A673 (cell line): ENCODE measurements around the gene ISG15. TPM values are rescaled to one million over a fixed set of nuclear protein-coding genes. Genes with fewer than 3 reads are reported as not detected.

Experiments
- BruUV-seq: library from RNA; stranded (reverse); fragments of 400-500 nt; replicated peaks from 2 replicates; lab custom pipeline; 2021; lab: Mats Ljungman, UMichigan
- CTCF ChIA-PET: fragments of 300-600 bp; sonication (Branson Sonifier 250); formaldehyde crosslinking; loops from one replicate; lab custom pipeline; 2022; ENCODE audit warnings: antibody characterized with exemption; lab: Charles Lee
- POLR2A ChIA-PET: fragments of 300-600 bp; sonication (Branson Sonifier 250); formaldehyde crosslinking; loops from one replicate; lab custom pipeline; 2022; ENCODE audit warnings: antibody characterized with exemption; ENCODE audit not compliant: low non-redundant PET; lab: Charles Lee
- DNase-seq: peaks from one replicate; pipeline ENCODE4 v3.0.0-alpha.2; 2015; ENCODE audit warnings: low spot score
- H3K27ac ChIP-seq: fragments of 200-600 bp; sonication (generic); 2 replicates; pipeline ENCODE4 v1.5.1; 2016; ENCODE audit warnings: mixed run types, low read depth, mild to moderate bottlenecking, mixed read lengths, antibody characterized with exemption, low read length; ENCODE audit not compliant: poor library complexity, severe bottlenecking
- H3K27me3 ChIP-seq: fragments of 200-600 bp; sonication (generic); replicated peaks from 2 replicates; pipeline ENCODE4 v1.6.1; 2017; ENCODE audit warnings: mixed run types, low read depth, mild to moderate bottlenecking, mixed read lengths, antibody characterized with exemption, low read length; ENCODE audit not compliant: insufficient read depth, poor library complexity
- H3K36me3 ChIP-seq: fragments of 200-600 bp; sonication (generic); 2 replicates; pipeline ENCODE4 v1.6.1; 2016; ENCODE audit warnings: mixed run types, mild to moderate bottlenecking, mixed read lengths, antibody characterized with exemption, low read length; ENCODE audit not compliant: insufficient read depth, poor library complexity, severe bottlenecking
- H3K4me1 ChIP-seq: fragments of 200-600 bp; sonication (generic); 2 replicates; pipeline ENCODE4 v1.6.1; 2017; ENCODE audit warnings: mixed run types, mild to moderate bottlenecking, mixed read lengths, antibody characterized with exemption, low read length; ENCODE audit not compliant: insufficient read depth, poor library complexity, severe bottlenecking
- H3K4me3 ChIP-seq: fragments of 200-600 bp; sonication (generic); 2 replicates; pipeline ENCODE4 v1.5.1; 2016; ENCODE audit warnings: low read depth, mixed run types, mild to moderate bottlenecking, mixed read lengths, low read length; ENCODE audit not compliant: poor library complexity, severe bottlenecking
- H3K9me3 ChIP-seq: fragments of 200-600 bp; sonication (generic); 2 replicates; pipeline ENCODE4 v1.6.1; 2016; ENCODE audit warnings: mixed run types, low read depth, mild to moderate bottlenecking, mixed read lengths, antibody characterized with exemption, low read length; ENCODE audit not compliant: poor library complexity, severe bottlenecking
- CTCF ChIP-seq: fragments of 300-800, 200-600 bp; sonication (generic); conservative IDR thresholded peaks from 2 replicates; pipeline ENCODE4 v1.5.1; 2017; ENCODE audit warnings: low read depth, mild to moderate bottlenecking, antibody characterized with exemption, low read length, moderate library complexity, mixed read lengths
- EZH2 ChIP-seq: fragments of 200-600 bp; sonication (generic); IDR thresholded peaks from 2 replicates; pipeline ENCODE4 v1.6.1; 2017; ENCODE audit warnings: borderline replicate concordance, low read depth, mild to moderate bottlenecking, mixed read lengths, antibody characterized with exemption, low read length; ENCODE audit not compliant: poor library complexity, severe bottlenecking
- intact Hi-C: fragments of 100-400 bp; cut with micrococcal nuclease; formaldehyde crosslinking; loops from one replicate; pipeline ENCODE4 v1.10.0; 2022; ENCODE audit not compliant: unreplicated experiment
- total RNA-seq: library from RNA; stranded (reverse); gene quantifications from 2 replicates; pipeline ENCODE4 v1.2.3, GENCODE V29; 2021

Gene ISG15
- total RNA-seq, 1 experiment from 2014 or later, result 45.3 TPM

- Histone ChIP-seq H3K27me3 (no peaks in the 10 kb centered on the region), H3K9me3 (no peaks in the 10 kb centered on the region), H3K27ac (no peak overlapping the region), H3K4me3 (no peak overlapping the region), H3K36me3 (peaks cover 21% of the 10 kb centered on the region), H3K4me1 (peaks cover 17% of the 10 kb centered on the region)
- POLR2A ChIA-PET, result no interaction called here
- TF ChIP-seq EZH2 (no peak), CTCF (no peak)
- intact Hi-C loops, result no loop called here
- BruUV-seq, result no TSS peak
- no peak for DNase-seq
- CTCF ChIA-PET, result no interaction called here
Measured at GRCh38 chr1:1042835-1043234, 29.5 kb downstream of the ISG15 start.

- peaks cover 17% of the 10 kb centered on the region for H3K4me1 ChIP-seq
- H3K27me3 ChIP-seq, result no peaks in the 10 kb centered on the region
- H3K4me3 ChIP-seq, result no peak overlapping the region
- H3K9me3 ChIP-seq, result no peaks in the 10 kb centered on the region
- TF ChIP-seq CTCF (no peak), EZH2 (no peak)
- H3K36me3 ChIP-seq, result peaks cover 21% of the 10 kb centered on the region
- H3K27ac ChIP-seq, result no peak overlapping the region
- DNase-seq, result no peak
- BruUV-seq, result no TSS peak
- ChIA-PET CTCF (no interaction called here), POLR2A (no interaction called here)
- intact Hi-C loops, result no loop called here
Measured at GRCh38 chr1:1043411-1043810, 30.1 kb downstream of the ISG15 start.

GRCh38 chr1:1043921-1044320 lies 30.6 kb downstream of the ISG15 start:
- H3K4me3 ChIP-seq, result no peak overlapping the region
- ChIA-PET POLR2A (no interaction called here), CTCF (no interaction called here)
- intact Hi-C loops, result no loop called here
- no TSS peak for BruUV-seq
- H3K9me3 ChIP-seq, result no peaks in the 10 kb centered on the region
- H3K4me1 ChIP-seq, result peaks cover 16% of the 10 kb centered on the region
- no peak for DNase-seq
- peaks cover 21% of the 10 kb centered on the region for H3K36me3 ChIP-seq
- no peak overlapping the region for H3K27ac ChIP-seq
- no peaks in the 10 kb centered on the region for H3K27me3 ChIP-seq
- no peak for TF ChIP-seq EZH2
- TF ChIP-seq CTCF, result no peak
